VCaP (cell line): ENCODE data around the gene TUBGCP3.

Experiments used
- H3K27ac ChIP-seq: fragments of 450-650 bp; 2 replicates; pipeline ENCODE4 v1.5.1; 2017
- CTCF ChIP-seq: fragments of 450-650 bp; conservative IDR thresholded peaks from 2 replicates; pipeline ENCODE4 v1.5.1; 2017; ENCODE audit warnings: mild to moderate bottlenecking, moderate library complexity

The TUBGCP3 gene

DNA sequence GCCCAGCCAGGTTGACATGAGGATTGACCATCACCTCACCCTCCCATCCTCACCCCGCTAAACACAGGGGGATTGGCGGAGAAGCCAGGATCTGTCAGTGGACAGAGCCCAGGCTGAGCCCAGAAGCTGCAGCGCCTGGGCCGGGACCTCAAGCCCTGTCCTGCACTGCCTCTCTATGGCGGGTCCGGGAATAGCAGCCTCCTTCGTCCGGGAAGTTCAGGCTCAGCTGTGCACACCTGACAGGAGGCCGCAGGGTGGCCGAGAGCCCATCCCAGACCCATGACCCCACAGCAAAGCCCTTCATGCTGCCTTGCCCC is 144.0 kb downstream of the TUBGCP3 start:
- no peak overlapping the region for H3K27ac ChIP-seq
- TF ChIP-seq CTCF: peak; percentile 67

- H3K27ac ChIP-seq: no peak overlapping the region
- no peak for TF ChIP-seq CTCF
Measured at GRCh38 chr13:112443191-112443994, 144.6 kb downstream of the TUBGCP3 start.

- no peak overlapping the region for H3K27ac ChIP-seq
- TF ChIP-seq CTCF: no peak
Measured at GRCh38 chr13:112442483-112443090, 145.4 kb downstream of the TUBGCP3 start.

DNA sequence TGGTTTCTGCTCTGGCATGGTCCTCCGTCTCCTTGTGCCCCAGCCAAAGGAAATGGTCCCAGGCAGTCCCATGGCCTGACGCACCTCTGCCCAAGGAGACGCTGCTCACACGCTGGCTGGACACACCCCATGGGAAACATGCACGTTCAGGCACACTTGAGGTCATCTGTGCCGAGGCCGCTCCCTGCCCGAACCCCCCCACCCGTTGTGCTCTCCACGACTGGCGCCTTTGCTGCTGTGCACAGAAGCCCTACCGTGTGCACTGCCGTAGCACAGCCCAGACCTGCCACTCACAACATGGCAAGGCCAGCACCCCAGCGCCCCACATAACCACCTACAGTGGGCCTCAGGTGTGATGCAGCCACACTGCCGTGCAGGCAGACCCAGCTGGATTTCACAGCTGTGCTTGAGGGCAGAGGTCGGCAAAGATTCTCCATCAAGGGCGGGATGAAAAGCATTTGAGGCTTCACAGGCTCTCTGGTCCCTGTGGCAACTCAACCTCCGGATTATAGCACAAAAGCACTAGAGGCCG is 146.1 kb downstream of the TUBGCP3 start:
- H3K27ac ChIP-seq: no peak overlapping the region
- no peak for TF ChIP-seq CTCF

GRCh38 chr13:112441226-112441625 is 146.7 kb downstream of the TUBGCP3 start:
- TF ChIP-seq CTCF: no peak
- no peak overlapping the region for H3K27ac ChIP-seq

GRCh38 chr13:112438515-112438914 is 149.4 kb downstream of the TUBGCP3 start:
- H3K27ac ChIP-seq: no peak overlapping the region
- TF ChIP-seq CTCF: no peak

GRCh38 chr13:112438094-112438493 is 149.9 kb downstream of the TUBGCP3 start:
- no peak for TF ChIP-seq CTCF
- H3K27ac ChIP-seq: no peak overlapping the region
